ENCODE results near the gene KCNK7. TPM values are rescaled to one million over a fixed set of nuclear protein-coding genes. Genes with fewer than 3 reads are reported as not detected.

KCNK7 gene
- polyA plus RNA-seq, 3 donors: 0.21 TPM; not detected in 2

DNA sequence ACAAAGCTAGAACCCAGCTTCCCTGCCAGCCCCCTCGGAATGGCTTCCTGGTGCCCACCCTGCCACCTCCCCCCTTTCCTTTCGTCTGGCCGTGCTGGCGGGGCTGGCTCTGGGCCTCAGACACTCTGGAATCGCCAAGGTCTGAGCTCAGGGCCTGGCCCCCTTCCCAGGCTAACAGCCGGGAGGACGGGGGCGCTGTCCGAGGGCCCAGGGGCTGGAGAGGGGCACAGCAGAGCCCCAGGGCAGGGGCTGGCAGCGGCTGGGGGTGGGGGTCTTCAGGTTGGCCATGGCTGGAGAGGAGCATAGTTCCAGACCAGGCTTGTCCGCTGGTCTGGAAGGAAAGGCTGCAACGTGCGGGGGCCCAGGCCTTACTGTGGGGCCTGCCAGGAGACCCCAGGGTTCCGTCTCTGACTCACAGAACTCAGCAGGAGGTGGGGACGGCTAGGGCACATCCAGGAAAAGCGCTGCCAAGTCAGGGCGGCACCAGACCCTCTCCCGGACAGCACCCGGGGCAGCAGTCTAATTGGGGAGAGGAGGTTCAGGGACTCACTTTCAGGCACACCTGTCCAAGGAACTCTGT is 36.6 kb downstream of the KCNK7 start:
- DNase-seq (ENCODE audit: low read depth in 3 of 3, low spot score in 2 of 3): no peak

DNA sequence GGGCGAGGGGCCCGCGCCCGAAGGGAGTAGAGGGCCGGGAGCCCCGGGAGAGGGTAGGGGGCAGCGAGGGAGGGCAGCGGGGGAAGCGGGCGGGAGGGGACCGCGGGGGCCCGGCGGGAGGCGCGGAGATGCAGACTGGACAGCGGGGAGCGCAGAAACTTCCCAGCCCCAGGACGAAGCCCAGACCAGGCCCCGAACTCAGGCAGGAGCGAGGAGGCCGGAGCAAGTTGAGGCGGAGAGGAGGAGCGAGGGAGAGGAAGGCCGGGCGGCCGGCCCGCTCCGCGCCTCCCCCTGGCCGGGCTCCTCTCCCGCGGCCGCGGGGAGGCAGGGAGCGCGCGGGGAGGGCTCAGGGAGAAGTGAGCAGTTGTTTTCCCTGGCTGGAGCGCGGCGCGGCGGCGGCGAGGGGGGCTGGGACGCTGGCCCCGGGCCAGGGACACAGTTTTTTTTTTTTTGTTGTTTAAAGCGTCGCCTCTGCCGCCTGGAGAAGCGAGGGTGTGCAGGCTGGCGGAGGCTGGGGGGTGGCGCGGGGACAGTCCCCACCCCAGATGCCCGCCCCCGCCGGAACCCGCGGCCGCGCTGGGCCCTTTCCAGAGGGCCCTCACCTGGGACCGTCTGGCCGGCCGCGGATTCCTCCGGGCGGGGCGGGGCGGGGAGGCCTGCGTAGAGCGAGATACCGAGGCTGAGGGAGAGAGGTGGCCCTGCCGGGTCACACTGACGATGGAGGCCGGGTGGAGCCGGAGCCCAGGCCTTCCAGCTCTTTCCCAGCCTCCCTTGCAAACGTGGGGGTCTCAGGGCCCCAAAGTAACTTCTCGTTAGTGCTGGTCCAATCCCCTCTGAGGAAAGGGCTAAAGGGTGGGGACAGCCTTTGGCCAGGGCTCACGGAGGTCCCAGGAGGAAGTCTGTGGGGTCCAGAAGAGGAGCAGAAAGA is 37.3 kb downstream of the KCNK7 start, which contains the start of gene LTBP3:
Gene LTBP3, minus strand, starts transcription at position 358 of the 928 bp plus-strand sequence. CDS start 400 bp downstream, outside the sequence.
- no peak for DNase-seq (ENCODE audit: low read depth in 3 of 3, low spot score in 2 of 3)

DNA sequence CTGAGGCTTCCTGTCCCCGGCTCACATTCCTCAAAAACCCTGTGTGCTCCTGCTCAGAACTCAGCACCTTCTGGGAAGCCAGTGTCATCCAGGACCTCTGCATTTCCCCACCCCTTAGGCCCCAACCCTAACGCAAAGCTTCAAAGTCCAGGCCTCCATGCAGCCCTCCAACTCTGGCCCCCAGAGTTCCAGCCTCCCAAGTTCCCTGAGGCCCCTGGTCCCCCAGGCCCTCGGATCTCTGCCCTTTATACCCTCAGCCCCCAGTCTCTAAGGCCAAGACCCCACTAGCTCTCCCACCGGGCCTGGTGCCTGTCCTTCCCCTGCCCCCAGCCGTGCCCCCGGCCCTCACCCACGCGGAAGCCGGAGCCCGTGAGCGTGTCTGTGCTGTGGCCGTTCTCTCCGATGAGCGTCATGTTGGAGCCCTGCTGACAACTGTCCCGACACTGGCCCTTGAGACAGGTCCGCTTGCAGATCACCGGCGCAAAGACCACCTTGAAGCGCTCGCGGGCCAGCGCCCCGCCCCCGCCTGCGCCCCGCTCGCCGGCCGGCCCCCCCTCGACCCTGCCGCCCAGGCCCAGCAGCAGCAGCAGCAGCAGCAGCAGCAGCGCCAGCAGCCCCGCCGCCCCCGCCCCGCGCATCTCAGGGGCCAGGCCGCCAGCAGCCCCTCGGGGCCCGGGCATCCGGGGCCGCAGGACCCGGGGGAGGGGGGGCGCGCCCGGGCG is 38.2 kb downstream of the KCNK7 start:
- no peak for DNase-seq (ENCODE audit: low read depth in 3 of 3, low spot score in 2 of 3)

DNA sequence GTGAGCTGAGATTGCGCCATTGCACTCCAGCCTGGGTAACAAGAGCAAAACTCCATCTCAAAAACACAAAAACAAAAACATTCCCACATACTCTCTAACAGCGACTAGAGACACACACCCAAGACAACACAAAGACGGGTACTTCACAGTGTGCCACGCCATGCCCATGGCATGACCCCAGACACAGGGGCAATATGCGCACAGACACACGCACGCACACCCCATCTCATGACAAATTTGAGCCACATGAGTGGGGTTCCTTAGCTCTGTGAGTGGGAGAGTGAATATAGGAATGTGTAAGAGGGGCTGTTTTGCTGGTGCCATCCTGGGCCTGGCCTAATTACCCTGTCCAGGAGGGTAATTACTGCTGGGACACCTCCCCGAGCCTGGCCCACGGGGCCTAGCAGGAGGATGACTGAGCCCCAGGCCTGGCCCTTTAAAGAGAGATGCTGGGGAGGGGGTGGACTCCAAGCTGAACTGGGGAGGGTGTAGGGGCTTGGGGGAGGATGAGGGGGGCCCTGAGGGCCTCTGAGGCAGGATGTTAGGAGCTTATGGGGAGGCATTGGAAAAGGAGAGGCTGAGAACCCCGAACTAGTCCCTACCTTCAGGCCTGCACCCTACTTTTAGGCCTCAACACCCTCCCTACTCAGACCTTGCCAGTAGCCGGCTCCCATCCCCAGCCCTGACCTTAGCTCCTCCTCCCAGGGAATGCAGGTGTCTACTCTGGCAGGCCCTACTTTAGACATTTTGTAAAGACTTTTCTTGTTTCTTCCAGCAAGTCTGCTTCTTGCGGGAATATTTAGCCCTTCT is 38.9 kb downstream of the KCNK7 start:
- no peak for DNase-seq (ENCODE audit: low read depth in 3 of 3, low spot score in 2 of 3)

DNA sequence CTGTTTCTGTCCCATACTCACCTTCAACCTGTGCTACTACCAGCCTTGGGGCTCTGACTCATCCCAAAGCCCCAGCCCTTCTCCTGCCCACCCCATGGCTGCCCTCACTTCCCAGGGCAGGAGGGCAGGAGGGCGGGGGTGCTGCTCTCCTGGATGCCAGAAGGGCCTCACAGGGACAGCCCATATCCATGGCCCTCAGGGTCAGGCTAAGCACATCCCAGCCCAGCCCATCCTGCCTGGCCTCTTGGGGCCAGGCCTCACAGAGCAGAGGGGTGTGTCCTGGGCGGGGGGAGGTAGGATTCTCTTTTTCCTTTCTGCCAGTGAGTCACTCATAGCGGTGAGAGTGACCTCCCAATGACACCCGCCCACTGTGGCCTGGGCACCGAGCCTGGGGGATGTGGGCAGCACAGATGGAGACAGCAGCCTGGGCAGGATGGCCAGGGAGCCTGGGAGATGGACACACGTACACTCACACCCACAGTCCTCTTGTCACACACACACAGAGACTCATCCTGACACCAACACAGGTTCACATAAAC is 39.8 kb downstream of the KCNK7 start:
- DNase-seq (ENCODE audit: low read depth in 3 of 3, low spot score in 2 of 3): no peak

DNA sequence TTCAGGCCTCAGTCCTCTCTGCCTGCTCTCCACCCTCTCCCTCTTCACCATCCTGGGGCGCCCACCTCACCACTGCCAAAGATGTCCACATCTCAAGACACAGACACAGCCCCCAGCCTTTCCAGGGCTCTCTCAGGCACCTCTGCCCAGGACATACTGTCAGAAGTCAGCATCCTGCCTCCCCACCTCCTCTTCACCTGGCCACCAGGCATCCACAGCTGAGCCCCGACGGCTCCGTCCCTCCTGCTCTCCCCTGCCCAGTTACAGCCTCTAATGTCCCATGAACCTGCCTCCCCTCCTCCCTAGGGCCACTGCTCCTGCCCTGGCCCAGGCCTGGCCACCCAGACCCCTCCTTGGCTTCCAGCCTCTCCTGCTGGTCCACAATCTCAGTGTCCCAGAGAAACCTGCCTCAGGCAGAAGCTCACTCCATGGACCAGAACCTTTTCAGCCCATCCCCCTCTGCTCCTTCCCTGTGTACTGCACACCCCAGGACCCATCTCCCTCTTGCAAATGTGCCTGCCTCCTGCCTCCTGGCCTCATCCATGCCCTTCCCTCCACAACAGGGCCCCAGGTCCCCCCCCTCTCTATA is 40.7 kb downstream of the KCNK7 start:
- DNase-seq (ENCODE audit: low read depth in 3 of 3, low spot score in 2 of 3): no peak

DNA sequence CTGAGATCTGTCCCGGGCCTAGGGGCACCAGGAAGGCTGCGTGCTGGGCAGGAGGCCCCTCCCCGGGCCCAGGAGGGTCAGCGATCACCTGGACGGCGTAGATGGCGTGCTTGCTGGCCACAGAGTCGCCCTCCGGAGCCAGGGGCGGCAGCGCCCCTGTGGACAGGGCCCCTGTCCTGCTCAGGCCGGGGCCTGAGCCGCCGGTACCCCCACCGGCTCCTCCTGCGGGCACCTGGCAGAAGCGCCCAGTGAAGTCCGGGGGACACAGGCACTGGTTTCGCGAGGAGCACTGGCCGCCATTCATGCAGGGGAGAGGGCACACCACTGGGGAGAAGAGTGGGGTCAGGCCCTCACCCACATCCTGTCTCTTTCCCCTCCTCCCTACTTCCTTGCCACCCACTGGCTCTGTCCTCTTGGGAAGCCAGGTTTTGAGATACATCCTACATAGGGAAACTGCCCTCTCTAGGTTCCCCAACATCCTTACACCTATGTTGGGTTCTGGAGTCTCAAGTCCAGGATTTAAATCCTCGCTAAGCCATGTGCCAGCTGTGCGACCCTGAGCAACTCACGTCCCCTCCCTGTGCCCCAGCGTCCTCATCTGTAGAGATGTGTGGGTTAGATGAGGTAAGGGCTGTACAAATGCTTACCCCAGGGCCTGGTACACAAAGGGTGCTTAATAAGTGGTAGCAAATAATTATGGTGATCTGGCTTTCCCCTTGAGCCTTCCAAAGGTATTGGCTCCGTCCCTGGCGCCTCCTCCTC is 41.4 kb downstream of the KCNK7 start:
- DNase-seq (ENCODE audit: low read depth in 3 of 3, low spot score in 2 of 3): no peak

DNA sequence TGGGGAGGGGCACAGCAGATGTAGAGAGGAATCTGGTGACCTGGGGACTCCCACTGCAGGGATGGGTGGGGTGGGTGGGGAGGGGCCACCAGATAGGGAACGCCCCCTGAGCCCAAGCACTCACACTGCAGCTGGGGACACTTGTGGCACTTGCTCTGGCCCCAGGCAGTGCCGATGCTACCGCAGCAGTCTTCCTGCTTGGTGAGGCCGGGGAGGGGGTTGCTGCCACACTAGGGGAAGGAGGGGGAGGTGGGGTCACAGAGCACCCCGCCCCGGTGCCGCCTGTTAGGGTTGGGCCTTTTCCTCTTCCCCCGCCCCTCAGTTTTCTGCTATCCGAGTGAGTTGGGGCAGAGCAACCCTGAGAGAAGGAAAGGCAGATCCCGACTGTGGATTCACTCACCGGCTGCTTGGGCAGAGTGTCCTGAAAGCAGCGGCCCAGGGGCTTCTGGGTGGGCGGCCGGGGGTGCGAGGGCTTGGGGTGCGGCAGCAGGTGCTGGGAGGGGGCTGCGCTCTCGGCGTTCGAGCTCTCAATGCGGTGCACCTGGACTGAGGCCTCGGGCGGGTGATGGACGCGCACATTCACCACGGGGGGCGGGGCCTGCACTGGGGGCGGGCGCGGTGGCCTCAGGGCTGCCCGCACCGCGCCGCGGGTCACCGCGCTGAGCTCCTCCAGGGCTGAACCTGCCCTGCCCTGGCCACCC is 42.1 kb downstream of the KCNK7 start:
- DNase-seq (ENCODE audit: low read depth in 3 of 3, low spot score in 2 of 3): no peak

DNA sequence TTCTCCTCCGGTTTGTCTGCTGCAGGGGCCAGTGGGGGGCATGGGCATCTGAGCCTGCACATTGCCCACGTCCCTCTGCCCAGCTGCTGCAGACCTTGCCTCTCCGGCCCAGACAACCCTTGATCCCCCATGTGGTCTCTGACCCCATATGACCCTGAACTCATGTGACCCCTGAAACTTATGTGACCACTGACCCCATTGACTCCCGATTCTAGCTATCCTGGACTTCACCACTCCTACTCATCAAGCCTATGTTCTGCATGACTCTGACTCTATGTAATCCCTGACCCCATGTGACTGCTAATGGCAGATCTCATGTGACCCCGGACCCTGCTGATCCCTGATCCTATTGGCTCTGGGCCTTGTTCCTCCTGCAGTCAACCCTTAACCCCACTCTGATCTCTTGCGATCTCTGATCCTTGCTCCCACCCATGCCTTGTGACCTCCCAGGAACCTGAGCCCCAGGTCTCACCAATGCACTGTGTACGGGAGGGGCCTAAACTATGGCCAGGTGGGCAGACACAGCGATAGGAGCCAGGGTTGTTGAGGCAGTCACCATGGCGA is 43.1 kb downstream of the KCNK7 start:
- no peak for DNase-seq (ENCODE audit: low read depth in 3 of 3, low spot score in 2 of 3)

DNA sequence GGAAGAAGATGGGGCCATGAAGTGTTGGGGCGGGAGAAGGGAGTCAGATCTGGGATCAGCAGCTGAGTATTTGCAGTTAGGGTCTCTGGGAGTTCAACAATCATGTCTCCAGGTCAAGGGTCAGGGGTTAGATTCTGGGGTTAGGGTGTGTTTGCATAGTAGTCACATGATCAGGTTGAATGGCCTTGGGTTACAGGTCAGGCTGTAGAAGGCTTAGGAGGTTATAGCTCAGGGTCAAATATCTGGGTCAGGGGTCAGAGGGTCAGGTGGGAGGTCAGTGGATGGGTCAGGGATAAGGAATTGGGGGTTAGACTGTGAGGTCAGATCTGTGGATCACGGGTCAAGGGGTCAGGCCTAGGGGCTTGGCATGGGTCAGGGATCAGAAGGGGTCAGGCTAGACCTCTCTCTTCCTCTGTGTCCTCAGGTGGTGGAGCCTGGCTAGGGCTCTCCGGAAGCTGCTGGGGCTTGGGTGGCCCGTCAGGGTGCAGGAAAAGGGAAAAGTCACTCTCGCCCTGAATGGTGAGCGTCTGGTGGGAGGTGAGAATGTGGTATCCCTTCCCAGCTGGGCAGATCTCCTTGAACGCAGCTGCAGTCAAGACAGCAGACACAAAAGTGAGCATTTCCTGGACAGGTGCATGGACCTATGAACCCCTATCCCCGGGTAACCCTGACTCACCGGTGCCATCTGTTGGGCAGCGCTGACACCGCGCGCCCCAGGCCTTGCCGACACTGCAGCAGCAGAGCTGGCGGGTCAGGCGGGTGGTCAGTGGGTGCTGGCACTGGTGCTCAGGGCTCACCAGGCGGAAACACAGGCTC is 43.8 kb downstream of the KCNK7 start:
- DNase-seq (ENCODE audit: low read depth in 3 of 3, low spot score in 2 of 3): no peak

DNA sequence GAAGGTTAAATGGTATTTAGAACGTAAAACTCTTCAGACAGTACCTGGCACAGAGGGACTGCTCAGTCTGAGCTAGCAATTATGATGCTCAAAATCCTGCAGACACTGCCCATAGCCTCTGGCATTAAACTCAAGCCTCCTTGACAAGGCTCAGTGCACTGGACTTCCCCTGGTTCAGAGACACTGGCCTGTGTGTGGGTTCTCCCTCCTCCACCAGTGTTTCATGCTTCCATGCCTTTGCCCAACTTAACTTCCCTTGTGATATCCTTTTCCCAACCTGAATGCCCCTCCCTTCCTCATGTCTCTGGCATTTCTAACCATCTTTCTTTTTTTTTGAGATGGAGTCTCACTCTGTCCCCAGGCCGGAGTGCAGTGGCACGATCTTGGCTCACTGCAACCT is 46.5 kb downstream of the KCNK7 start:
- DNase-seq (ENCODE audit: low read depth in 3 of 3, low spot score in 2 of 3): no peak

DNA sequence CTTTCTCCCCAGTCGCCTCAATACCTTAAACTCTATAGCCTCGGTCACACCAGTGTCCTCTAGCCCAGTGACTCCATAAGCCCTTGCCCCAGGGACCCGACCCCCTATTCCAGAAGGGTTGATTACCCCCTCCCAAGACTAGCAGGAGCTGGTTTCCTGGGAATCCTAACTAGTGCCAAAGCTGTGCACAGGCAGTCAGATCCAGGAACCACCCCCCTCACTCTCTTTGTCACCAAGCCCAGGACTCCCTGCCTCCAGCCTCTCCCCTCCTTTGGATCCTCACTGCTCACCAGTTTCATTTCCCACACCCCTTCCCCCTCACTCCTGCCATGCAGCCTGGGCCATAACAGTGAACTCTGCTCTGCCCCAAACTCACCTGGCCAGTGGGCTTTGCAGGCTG is 47.2 kb downstream of the KCNK7 start:
- DNase-seq (ENCODE audit: low read depth in 3 of 3, low spot score in 2 of 3): no peak

DNA sequence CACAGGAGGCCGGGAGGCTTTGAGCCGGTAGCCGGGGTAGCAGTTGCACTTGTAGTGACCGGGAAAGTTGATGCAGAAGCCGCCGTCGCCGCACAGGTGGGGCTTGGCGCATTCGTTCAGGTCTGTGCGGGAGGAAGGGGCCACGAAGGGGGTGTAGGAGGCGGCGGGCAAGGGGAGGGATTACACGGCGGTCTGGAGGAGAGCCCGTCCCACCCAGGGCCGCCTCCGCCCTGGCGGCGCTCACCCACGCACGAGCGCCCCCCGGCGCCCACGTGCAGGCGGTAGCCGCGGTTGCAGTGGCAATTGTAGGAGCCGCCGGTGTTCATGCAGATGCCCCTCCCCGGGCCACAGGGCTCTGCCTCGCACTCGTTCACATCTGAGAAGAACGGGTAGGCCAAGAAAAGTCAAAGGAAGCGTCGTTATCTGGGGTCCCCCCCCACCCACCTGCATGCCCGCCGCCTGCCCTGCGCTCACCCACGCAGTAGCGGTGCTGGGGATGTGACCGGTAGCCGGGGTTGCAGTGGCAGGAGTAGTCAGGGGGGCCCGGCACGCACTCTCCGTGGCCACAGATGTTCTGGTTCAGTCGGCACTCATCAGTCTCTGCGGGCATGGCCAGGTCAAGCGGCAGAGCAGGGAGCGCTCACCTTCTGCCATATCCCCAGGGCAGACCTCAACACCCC is 48.0 kb downstream of the KCNK7 start:
- DNase-seq (ENCODE audit: low read depth in 3 of 3, low spot score in 2 of 3): no peak

DNA sequence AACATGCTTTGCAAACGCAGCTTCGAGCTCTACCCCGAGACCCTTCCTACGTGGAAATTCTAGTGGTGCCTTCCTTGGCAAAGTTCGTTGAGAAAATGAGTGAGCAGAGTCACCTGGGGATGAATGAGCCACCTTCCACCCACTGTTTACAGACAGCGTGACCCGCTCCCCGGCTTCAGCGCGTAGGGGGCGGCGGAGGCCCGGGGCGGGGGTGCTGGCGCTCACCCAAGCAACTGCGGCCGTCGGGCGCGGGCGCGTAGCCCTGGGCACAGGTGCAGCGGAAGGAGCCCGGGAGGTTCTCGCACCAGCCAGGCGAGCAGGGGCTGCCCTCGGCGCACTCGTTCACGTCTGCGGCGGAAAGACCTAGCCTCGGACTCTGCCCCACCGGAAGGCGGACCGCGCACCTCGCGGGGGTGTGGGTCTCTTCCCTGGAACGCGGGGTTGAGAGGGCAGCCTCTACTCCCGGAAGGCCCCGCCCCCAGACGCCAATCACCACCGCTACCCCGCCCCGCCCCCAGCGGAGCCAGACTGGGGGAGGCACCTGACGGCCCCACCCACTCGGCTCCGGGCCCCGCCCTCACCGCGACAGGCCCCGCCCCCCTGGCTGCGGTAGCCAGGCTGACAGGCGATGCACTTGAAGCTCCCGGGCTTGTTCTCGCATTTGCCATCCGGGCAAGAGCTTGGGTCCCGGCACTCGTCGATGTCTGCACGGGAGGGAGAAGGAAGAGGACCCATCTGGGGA is 49.2 kb downstream of the KCNK7 start:
- DNase-seq (ENCODE audit: low read depth in 3 of 3, low spot score in 2 of 3): no peak

DNA sequence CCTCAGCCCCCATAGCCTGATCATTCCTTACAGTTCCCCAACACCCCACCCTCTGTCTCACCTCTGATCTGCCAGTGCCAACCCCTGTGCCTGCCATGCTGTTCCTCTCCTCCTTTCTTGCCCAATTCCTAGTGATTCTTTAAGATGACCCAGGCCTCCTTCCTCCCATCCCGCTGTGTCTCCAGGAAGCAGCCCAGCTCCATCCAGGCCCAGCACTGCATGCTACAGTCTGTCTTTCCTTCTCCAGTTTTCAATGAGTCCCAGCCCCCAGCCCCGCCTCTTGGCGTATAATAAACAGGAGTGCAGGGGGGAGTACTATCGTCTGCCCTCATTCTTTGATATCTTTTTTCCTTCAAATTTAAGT is 49.8 kb downstream of the KCNK7 start:
- DNase-seq (ENCODE audit: low read depth in 3 of 3, low spot score in 2 of 3): no peak
